Esophagus squamous epithelium (tissue), 5 donors: Measurements from ENCODE around the gene DRD4. TPM values are rescaled to one million over a fixed set of nuclear protein-coding genes. Genes with fewer than 3 reads are reported as not detected.

Experiments
- DNase-seq: peaks from one replicate; lab custom pipeline; 2025; lab: John Stamatoyannopoulos, UW
- H3K27ac ChIP-seq, 4 donors: fragments of 200-600 bp; sonication (generic); one replicate each; pipeline ENCODE4 v1.5.1; 2016 to 2019; ENCODE audit warnings: mild to moderate bottlenecking in 1 of 4
- H3K27me3 ChIP-seq, 4 donors: fragments of 200-600 bp; sonication (generic); 1 replicate in 3 of 4; 2 replicates in 1 of 4; pipeline versions ENCODE4 v1.5.1 to v1.6.0; 2017 to 2021; ENCODE audit warnings: antibody characterized with exemption in 1 of 4
- H3K36me3 ChIP-seq, 3 donors: fragments of 200-600 bp; sonication (generic); one replicate each; pipeline ENCODE4 v1.5.1; 2016 to 2019
- H3K4me1 ChIP-seq, 3 donors: fragments of 200-600 bp; sonication (generic); one replicate each; pipeline ENCODE4 v1.5.1; 2017 to 2019
- H3K4me3 ChIP-seq, 4 donors: fragments of 200-600 bp; sonication (generic); 1 replicate in 3 of 4; 2 replicates in 1 of 4; pipeline ENCODE4 v1.5.1; 2016 to 2019; ENCODE audit warnings: mild to moderate bottlenecking in 2 of 4, moderate library complexity in 1 of 4
- H3K9me3 ChIP-seq, 3 donors: fragments of 200-600 bp; sonication (generic); one replicate each; pipeline ENCODE4 v1.5.1; 2016 to 2019
- CTCF ChIP-seq, 6 experiments: fragments of 450-650 bp in 4 of 6; fragments of 200-600 bp in 2 of 6; sonication (generic) in 2 of 6; IDR thresholded peaks; one replicate each; pipeline ENCODE4 v1.5.1; 2016 to 2019; ENCODE audit warnings: antibody characterized with exemption in 6 of 6, mild to moderate bottlenecking in 4 of 6, moderate library complexity in 4 of 6
- POLR2A ChIP-seq, 4 donors: fragments of 450-650 bp; IDR thresholded peaks; one replicate each; pipeline ENCODE4 v1.6.1; 2017; ENCODE audit warnings: antibody characterized with exemption in 4 of 4, mild to moderate bottlenecking in 4 of 4, moderate library complexity in 3 of 4
- WGBS, 2 donors: methylation state at CpG; one replicate each; pipeline ENCODE4 v1.1.5; 2018; 5-methylcytosine and 5-hydroxymethylcytosine counted together
- intact Hi-C: fragments of 100-400 bp; cut with DNase I; formaldehyde crosslinking; loops from one replicate; pipeline ENCODE4 v1.15.0; 2022
- total RNA-seq, 4 donors: library from RNA; depleted of rRNA; stranded (reverse); fragments of >200 nt; gene quantifications; one replicate each; pipeline ENCODE4 v1.1.0, GENCODE V29; 2016
- donor health status: DM: yes; HTN: yes; CAD: no.

The DRD4 gene
- total RNA-seq, 4 donors from 2014 or later = 0.76 TPM; not detected in 3

GRCh38 chr11:609341-609811 is 27.7 kb upstream of the DRD4 start:
- Histone ChIP-seq H3K4me3 (no peak overlapping the region), H3K9me3 (no peaks in the 10 kb centered on the region), H3K4me1 (peaks cover 24 to 53% (median 25%) of the 10 kb centered on the region in 3 donors), H3K36me3 (peaks cover 67 to 95% (median 80%) of the 10 kb centered on the region in 3 donors), H3K27me3 (no peaks in the 10 kb centered on the region), H3K27ac (no peak overlapping the region)
- intact Hi-C loops = no loop called here
- DNase-seq = no peak
- 100% methylated on average over 3 of the region's 28 CpGs; no CpG with 5 or more reads in 1 of the 2 donors for WGBS, 2 donors
- no peak for TF ChIP-seq CTCF (IDR thresholded peaks at IDR 0.05)
- no peak for TF ChIP-seq POLR2A (IDR thresholded peaks at IDR 0.05)

- H3K4me1 ChIP-seq = peaks cover 33 to 62% (median 34%) of the 10 kb centered on the region in 3 donors
- no peak overlapping the region for H3K27ac ChIP-seq
- WGBS, 2 donors = no CpG with 5 or more reads among the region's 18 CpGs
- H3K9me3 ChIP-seq = no peaks in the 10 kb centered on the region
- no peak for TF ChIP-seq CTCF (IDR thresholded peaks at IDR 0.05)
- TF ChIP-seq POLR2A (IDR thresholded peaks at IDR 0.05) = no peak
- peaks cover 60 to 90% (median 74%) of the 10 kb centered on the region in 3 donors for H3K36me3 ChIP-seq
- no peak overlapping the region for H3K4me3 ChIP-seq
- intact Hi-C loops = loop anchor here (5.0 kb wide), 1 partner anchor 33 kb away; the partner anchor contains the start of gene PHRF1
- DNase-seq = no peak
- no peaks in the 10 kb centered on the region for H3K27me3 ChIP-seq
Measured at GRCh38 chr11:610146-610801, 26.8 kb upstream of the DRD4 start.

GRCh38 chr11:611001-611996 is 25.8 kb upstream of the DRD4 start:
- WGBS, 2 donors = 66 to 92% methylated on average over 12 to 29 of the region's 49 CpGs
- intact Hi-C loops = loop anchor here (5.0 kb wide), 1 partner anchor 34 kb away; the partner anchor contains the start of gene PHRF1
- Histone ChIP-seq H3K27me3 (no peaks in the 10 kb centered on the region), H3K4me3 (no peak overlapping the region), H3K4me1 (peaks cover 31 to 58% (median 36%) of the 10 kb centered on the region in 3 donors), H3K27ac (peak overlapping the region in 3 of 4 donors; percentile 14 to 98 (median 98)), H3K36me3 (peaks cover 50 to 79% (median 64%) of the 10 kb centered on the region in 3 donors), H3K9me3 (no peaks in the 10 kb centered on the region)
- no peak for DNase-seq
- no peak for TF ChIP-seq POLR2A (IDR thresholded peaks at IDR 0.05)
- TF ChIP-seq CTCF (IDR thresholded peaks at IDR 0.05) = no peak

GRCh38 chr11:612201-612960 is 24.7 kb upstream of the DRD4 start:
- DNase-seq = no peak
- peak overlapping the region; percentile 67 to 98 (median 97) for H3K27ac ChIP-seq
- no peak overlapping the region for H3K4me3 ChIP-seq
- 45 to 48% methylated on average over 5 to 6 of the region's 27 CpGs for WGBS, 2 donors
- H3K36me3 ChIP-seq = peaks cover 39 to 72% (median 57%) of the 10 kb centered on the region in 3 donors
- no peaks in the 10 kb centered on the region for H3K9me3 ChIP-seq
- TF ChIP-seq CTCF (IDR thresholded peaks at IDR 0.05) = peak in 2 of 6 experiments; percentile 19 to 37
- no peak for TF ChIP-seq POLR2A (IDR thresholded peaks at IDR 0.05)
- intact Hi-C loops = loop anchor here (5.0 kb wide), 1 partner anchor 35 kb away; the partner anchor contains the start of gene PHRF1
- peaks cover 32 to 58% (median 45%) of the 10 kb centered on the region in 3 donors for H3K4me1 ChIP-seq
- no peaks in the 10 kb centered on the region for H3K27me3 ChIP-seq
